Lower leg skin (tissue), 4 donors: Measurements from ENCODE around the gene DTNBP1. TPM values are rescaled to one million over a fixed set of nuclear protein-coding genes. Genes with fewer than 3 reads are reported as not detected.

Experiments
- DNase-seq, 2 donors: peaks; one replicate each; pipeline ENCODE4 v3.0.0-alpha.2; 2019; ENCODE audit warnings: low spot score in 2 of 2
- H3K4me3 ChIP-seq: fragments of 200-600 bp; sonication (generic); 2 replicates; pipeline ENCODE4 v1.5.1; 2017; ENCODE audit warnings: mild to moderate bottlenecking, low read depth; ENCODE audit not compliant: poor library complexity, severe bottlenecking
- CTCF ChIP-seq, 3 donors: fragments of 450-650 bp; IDR thresholded peaks; one replicate each; pipeline ENCODE4 v1.5.1; 2016; ENCODE audit warnings: antibody characterized with exemption in 3 of 3, mild to moderate bottlenecking in 3 of 3, moderate library complexity in 2 of 3
- POLR2A ChIP-seq, 2 donors: fragments of 450-650 bp; IDR thresholded peaks; one replicate each; pipeline ENCODE4 v1.6.1; 2016 to 2017; ENCODE audit warnings: antibody characterized with exemption in 2 of 2, mild to moderate bottlenecking in 1 of 2, moderate library complexity in 1 of 2
- WGBS, 2 donors: methylation state at CpG; one replicate each; pipeline ENCODE4 v1.1.5; 2018; 5-methylcytosine and 5-hydroxymethylcytosine counted together
- intact Hi-C: fragments of 100-400 bp; cut with DNase I; formaldehyde crosslinking; loops from one replicate; pipeline ENCODE4 v1.15.0; 2023; ENCODE audit warnings: low total_unique reads
- total RNA-seq, 4 donors: library from RNA; depleted of rRNA; stranded (reverse); fragments of >200 nt; gene quantifications; one replicate each; pipeline ENCODE4 v1.1.0, GENCODE V29; 2016

DTNBP1 gene
- total RNA-seq, 4 donors from 2014 or later, result 9.4 to 13.2 (median 11.6) TPM

GRCh38 chr6:15665237-15665636 lies 2.4 kb upstream of the DTNBP1 start:
- intact Hi-C loops, result no loop called here
- no peak for DNase-seq
- no peak overlapping the region for H3K4me3 ChIP-seq
- TF ChIP-seq POLR2A (IDR thresholded peaks at IDR 0.05) (no peak), CTCF (IDR thresholded peaks at IDR 0.05) (no peak)

GRCh38 chr6:15663130-15663871 lies 473 bp upstream of the DTNBP1 start:
- DNase-seq, result no peak
- H3K4me3 ChIP-seq, result peak overlapping the region; percentile 78
- no peak for TF ChIP-seq POLR2A (IDR thresholded peaks at IDR 0.05)
- TF ChIP-seq CTCF (IDR thresholded peaks at IDR 0.05), result no peak
- WGBS, 2 donors, result 47 to 49% methylated on average over 18 of the region's 18 CpGs
- intact Hi-C loops, result no loop called here

GRCh38 chr6:15661853-15662325 lies 939 bp downstream of the DTNBP1 start:
- no peak for DNase-seq
- intact Hi-C loops, result no loop called here
- 9% methylated on average over 26 of the region's 26 CpGs for WGBS, 2 donors
- TF ChIP-seq CTCF (IDR thresholded peaks at IDR 0.05) (no peak), POLR2A (IDR thresholded peaks at IDR 0.05) (no peak)
- H3K4me3 ChIP-seq, result peak overlapping the region; percentile 78

DNA sequence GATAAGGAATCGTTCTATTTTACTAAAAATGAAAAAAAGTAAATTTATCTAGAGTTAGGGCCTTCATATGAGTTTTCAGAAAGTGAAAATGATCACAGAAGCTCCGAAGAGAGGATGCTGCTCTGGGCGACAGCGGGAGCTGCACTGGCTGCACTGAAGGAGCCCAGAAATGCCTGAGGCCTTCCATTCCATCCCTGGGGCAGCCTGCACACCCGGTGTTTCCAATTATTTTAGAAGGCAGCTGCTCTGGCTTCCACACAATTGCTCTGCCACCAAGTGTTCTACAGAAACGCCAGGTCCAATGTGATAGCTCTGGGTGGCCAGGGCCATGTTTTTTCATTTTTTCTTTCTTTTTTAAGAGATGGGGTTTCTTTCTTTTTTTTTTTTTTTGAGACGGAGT lies 3.6 kb downstream of the DTNBP1 start:
- 77 to 79% methylated on average over 7 of the region's 7 CpGs for WGBS, 2 donors
- no peak overlapping the region for H3K4me3 ChIP-seq
- TF ChIP-seq CTCF (IDR thresholded peaks at IDR 0.05) (no peak), POLR2A (IDR thresholded peaks at IDR 0.05) (no peak)
- no peak for DNase-seq
- intact Hi-C loops, result no loop called here

GRCh38 chr6:15658181-15658744 lies 4.6 kb downstream of the DTNBP1 start:
- TF ChIP-seq CTCF (IDR thresholded peaks at IDR 0.05), result no peak
- TF ChIP-seq POLR2A (IDR thresholded peaks at IDR 0.05), result no peak
- WGBS, 2 donors, result 79 to 93% methylated on average over 6 of the region's 6 CpGs
- no peak overlapping the region for H3K4me3 ChIP-seq
- DNase-seq, result no peak
- intact Hi-C loops, result no loop called here
